Activated T-helper 1 cell treated with anti-CD3 and anti-CD28 coated beads, Interleukin-2, amount 50 U/mL, for 16 hours (primary cell): ENCODE results near the gene RAB40B.
A peak's percentile ranks its signal among the peaks of the same experiment; 100 is the strongest.

ENCODE experiments used
- DNase-seq, 2 donors: peaks; one replicate each; pipeline ENCODE4 v3.0.0-alpha.2; 2020; ENCODE audit warnings: low read depth in 1 of 2, low spot score in 1 of 2

RAB40B gene

DNA sequence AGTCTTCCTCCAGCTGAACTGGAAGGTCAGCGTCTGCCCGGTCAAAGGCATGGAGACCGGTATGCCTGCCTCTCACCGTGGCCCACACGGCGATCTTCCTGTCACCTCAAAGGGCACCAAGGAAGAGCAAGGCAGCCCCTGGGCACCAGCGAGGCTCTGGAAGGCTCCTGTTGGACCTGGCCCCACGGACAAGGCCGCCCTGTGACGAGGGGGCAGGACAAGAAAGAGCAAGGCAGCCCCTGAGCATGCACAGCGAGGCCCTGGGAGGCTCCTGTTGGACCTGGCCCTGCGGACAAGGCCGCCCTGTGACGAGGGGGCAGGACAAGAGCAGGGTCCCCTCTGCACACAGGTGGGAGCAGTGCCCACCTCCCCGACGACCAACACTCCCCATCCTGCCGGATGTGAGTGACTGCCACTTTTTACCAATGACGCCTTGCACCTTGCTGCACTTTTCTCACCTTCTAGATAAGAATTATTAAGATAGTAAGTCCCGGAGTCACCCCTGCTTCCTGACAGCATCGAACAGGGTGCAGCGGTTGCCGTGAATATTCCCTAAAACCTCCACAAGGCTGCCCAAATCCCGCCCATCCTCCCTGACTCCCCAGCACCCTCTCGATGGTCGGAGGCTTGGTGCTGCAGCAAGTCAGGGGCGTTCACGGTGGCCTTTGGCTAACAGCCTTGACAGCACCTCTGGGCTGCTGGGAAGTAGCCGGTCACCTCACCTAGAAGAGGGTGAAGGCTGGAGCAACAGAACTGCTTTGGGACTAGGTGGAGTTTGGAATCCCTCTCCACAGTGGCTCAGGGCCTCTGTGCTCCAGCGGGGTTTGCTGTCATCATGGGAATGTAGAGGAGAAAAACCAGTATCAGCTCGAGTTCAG lies 44.6 kb downstream of the RAB40B start:
- no peak for DNase-seq

DNA sequence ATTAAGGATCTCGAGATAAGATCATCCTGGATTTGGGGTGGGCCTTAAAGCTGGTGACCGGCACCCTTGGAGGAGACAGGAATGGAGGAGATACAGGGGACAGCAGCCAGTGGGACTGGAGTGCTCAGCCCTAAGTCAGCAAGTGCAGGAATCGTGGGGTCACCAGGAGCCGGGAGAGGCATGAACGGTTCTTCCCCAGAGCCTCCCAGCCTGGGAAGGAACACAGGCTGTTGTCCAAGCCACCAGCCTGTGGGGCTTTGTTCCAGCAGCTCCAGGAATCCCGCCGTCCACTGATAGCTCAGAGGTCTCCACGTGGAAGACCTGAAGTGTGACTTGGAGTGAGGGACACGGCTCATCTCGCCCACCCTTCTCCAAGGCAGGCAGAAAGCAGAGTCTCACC lies 47.8 kb downstream of the RAB40B start:
- DNase-seq = no peak

GRCh38 chr17:82649501-82650261 lies 48.8 kb downstream of the RAB40B start:
- DNase-seq = no peak

GRCh38 chr17:82648742-82649331 lies 49.7 kb downstream of the RAB40B start:
- peak in 1 of 2 donors; percentile 46 for DNase-seq

GRCh38 chr17:82648165-82648668 lies 50.3 kb downstream of the RAB40B start, which contains the start of gene WDR45B:
Gene WDR45B (minus strand): TSS chr17:82648444. CDS start chr17:82648340, 104 bp downstream.
- peak; percentile 75 to 85 for DNase-seq

DNA sequence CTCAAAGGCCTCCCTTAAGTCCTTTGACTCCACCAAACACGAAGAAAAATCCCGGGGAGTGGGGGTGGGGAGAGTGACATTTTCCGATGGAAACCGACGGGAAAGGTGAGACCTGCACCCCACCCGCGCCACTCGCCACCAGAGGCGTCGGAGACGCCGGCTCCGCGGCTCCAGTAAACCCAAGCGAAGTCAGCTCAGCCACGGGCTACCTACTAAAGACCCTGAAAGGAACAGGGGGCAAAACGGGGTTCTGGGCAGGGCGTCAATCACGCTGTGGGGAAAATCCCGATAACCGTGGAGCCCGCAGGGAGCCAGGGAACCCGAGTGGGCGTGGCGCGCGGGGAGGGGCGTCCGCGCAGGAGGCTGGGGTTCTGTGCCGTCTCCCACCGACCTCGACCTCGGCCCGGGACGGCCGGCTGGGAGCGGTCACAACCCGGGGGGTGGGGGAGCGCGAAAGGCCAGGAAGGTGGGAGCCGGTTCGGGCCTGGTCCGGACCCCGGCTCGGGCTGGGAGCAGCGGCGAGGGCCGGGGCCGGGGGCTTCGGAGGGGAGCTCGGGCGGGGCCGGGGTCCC lies 50.8 kb downstream of the RAB40B start:
- peak in 1 of 2 donors; percentile 35 for DNase-seq

- DNase-seq = no peak
Observed at GRCh38 chr17:82645516-82645915, 53.0 kb downstream of the RAB40B start.

DNA sequence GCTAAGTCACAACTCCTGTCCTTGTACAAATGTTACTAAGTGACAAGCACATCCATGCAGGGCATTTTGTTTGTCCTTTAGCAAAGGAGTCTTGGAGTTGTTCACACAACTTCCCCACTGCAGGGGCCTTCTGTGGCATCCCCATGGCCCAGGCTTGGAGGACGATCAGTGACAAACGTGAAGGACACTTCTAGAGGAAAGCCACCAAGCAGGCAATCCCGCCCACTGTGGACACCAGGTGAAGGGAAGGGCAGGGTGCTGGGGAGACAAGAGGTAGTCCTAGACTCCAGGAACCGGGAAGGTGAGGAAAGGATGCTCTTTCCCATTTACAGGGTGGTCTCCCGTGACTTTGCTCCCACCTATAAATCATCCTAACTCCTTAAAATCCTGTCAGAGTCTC lies 54.4 kb downstream of the RAB40B start:
- no peak for DNase-seq

DNA sequence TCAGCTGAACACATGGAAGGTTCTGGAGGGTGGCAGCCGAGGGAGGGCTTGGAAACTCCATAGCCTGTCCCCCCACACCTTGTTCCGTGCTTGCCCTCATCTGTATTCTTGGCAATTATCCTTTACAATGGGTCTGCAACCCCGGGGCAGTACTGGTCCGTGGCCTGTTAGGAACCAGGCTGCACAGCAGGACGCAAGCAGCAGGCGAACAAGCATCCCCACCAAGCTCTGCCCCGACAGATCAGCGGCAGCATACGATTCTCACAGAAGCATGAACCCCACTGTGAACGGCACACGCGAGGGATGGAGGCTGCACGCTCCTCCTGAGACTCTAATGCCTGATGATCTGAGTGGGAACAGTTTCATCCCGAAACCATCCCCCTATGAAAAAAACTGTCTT lies 56.5 kb downstream of the RAB40B start:
- no peak for DNase-seq

- DNase-seq = no peak
Observed at GRCh38 chr17:82640036-82640435, 58.5 kb downstream of the RAB40B start.

DNA sequence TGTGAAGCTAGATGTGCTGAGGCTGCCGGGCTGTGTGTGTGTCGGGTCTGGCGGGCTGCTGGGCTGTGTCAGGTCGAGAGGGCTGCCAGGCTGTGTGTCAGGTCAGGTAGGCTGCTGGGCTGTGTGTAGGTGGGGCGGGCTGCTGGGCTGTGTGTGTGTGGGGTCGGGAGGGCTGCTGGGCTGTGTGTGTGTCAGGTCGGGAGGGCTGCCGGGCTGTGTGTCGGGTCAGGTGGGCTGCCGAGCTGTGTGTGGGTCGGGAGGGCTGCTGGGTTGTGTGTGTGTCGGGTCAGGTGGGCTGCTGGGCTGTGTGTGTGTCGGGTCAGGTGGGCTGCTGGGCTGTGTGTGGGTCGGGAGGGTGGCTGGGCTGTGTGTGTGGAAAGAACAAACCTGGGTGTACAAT lies 58.9 kb downstream of the RAB40B start:
- no peak for DNase-seq

- no peak for DNase-seq
Observed at GRCh38 chr17:82638183-82638773, 60.2 kb downstream of the RAB40B start.

DNA sequence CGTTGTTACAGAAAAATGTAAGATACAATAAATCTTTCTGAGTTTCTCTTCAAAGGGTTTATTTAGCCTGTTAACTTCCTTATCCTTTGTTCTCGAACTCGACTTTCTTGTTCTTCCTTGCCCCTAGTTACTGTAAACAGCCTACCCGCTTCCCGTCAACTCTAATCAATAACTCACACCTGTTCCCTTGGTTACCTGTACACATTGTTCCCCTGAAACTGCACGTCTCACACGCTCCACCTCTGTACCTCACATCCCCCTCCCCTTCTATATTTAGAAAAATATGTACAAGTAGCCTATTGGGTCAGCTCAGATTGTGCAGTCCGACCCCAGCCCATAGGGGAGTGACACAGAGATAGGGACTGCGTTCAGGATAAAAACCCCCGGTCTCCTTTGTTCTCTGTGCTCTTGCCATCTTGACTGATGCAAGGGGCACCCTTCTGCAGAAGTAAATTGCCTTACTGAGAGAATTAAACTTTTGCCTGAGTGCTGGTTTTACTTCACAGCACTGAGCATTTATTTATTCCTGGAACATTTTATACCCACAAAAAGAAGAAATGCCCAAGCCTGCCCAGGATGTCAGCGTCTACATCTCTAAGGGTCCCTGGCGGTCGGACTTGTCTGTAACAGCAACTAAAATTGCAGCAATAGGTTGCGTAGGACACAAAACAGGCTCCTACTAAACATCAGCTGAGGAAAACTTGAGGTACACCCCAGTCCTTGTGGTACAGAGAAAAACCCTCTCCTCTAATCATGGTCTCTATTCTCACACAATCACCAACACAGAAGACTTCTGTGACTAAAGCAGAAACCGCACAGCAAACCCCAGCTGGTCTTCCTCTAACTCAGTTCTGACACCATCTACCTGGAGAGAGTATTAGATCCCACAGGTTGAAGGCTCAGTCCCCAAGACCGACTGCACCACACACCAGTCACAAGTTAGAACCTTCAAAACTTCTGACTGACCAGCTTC lies 61.6 kb downstream of the RAB40B start:
- no peak for DNase-seq

DNA sequence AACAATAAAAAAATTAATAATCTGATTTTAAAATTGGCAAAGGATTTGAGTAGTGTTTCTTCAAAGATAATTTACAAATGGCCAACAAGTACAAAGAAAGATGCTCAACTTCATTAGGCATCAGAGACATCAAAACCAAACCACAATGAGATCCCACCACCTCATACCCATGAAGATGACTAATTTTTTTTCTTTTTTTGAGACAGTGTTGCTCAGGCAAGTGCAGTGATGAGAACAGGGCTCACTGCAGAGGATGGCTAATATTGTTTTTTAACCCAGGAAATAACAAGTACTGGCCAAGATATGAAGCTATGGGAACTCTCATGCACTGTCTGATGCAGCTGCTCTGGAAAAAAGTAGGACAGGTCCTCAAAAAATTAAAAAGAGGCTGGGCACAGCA lies 65.2 kb downstream of the RAB40B start:
- no peak for DNase-seq

DNA sequence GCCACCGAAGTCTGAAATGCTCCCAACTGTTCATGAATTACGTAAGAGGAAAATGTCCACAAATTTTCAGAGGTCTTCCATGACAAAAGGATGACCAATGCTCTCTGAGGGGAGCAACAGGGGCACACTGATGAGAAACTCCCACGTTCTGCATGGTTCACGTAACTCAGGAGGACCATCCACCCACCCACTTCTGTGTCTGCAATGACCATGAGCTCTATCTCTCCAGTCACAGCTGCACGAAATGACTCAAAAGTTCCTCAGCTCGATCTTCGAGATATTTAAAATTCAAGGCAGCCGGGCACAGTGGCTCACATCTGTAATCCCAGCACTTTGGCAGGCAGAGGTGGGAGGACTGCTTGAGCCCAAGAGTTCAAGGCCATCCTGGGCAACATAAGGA lies 66.0 kb downstream of the RAB40B start:
- DNase-seq = no peak

GRCh38 chr17:82631544-82631943 lies 67.0 kb downstream of the RAB40B start:
- DNase-seq = no peak

- DNase-seq = no peak
Observed at GRCh38 chr17:82630212-82630611, 68.3 kb downstream of the RAB40B start.

GRCh38 chr17:82629748-82630147 lies 68.8 kb downstream of the RAB40B start:
- DNase-seq = no peak

DNA sequence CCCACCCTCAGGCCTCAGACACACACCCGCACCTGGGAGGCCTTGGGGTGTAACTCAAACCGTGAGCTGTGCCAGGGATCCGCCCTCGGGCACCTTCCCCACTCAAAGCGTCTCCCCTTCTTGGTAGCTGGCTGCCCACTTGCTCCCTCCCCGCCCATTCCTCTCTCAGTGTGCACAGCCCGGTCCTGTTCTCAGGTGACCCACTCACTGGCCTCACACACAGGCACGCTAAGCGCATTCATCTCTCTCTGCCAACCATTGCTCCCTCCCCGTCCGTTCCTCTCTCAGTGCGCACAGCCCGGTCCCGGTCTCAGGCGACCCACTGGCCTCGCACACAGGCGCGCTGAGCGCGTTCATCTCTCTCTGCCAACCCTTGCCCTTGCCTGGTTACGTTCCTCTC lies 71.1 kb downstream of the RAB40B start:
- DNase-seq = no peak

- no peak for DNase-seq
Observed at GRCh38 chr17:82623707-82624106, 74.8 kb downstream of the RAB40B start.
